NCI-H1105 treated with DMSO at 0.1 percent for 48 hours (cell line): ENCODE measurements around the gene LYAR.
"Not testable (repeated sequence)": the region's sequence is repeated elsewhere in the genome, so short reads cannot be mapped to it uniquely, and the experiment has no call there.

ENCODE experiments used
- DNase-seq: peaks from one replicate; lab custom pipeline; 2025; lab: John Stamatoyannopoulos, UW

The LYAR gene

GRCh38 chr4:4260185-4260751, 29.7 kb downstream of the LYAR start:
- DNase-seq, result no peak

- no peak for DNase-seq
Measured at GRCh38 chr4:4259484-4260100, 30.4 kb downstream of the LYAR start.

- not testable (repeated sequence) for DNase-seq
Measured at GRCh38 chr4:4257705-4258104, 32.2 kb downstream of the LYAR start.

GRCh38 chr4:4256799-4257198, 33.2 kb downstream of the LYAR start:
- no peak for DNase-seq

- no peak for DNase-seq
Measured at GRCh38 chr4:4254666-4255065, 35.3 kb downstream of the LYAR start.

GRCh38 chr4:4254199-4254598, 35.8 kb downstream of the LYAR start:
- DNase-seq, result no peak

GRCh38 chr4:4249866-4250265, 40.1 kb downstream of the LYAR start:
- no peak for DNase-seq

GRCh38 chr4:4249342-4249741, 40.6 kb downstream of the LYAR start:
- not testable (repeated sequence) for DNase-seq

GRCh38 chr4:4248885-4249203, 41.1 kb downstream of the LYAR start:
- no peak for DNase-seq

- DNase-seq, result peak; percentile 72
Measured at GRCh38 chr4:4248029-4248884, 41.7 kb downstream of the LYAR start, which contains the start of gene TMEM128. Gene TMEM128 (minus strand): TSS chr4:4248223. CDS start chr4:4248202, 21 bp downstream.

GRCh38 chr4:4247696-4248028, 42.3 kb downstream of the LYAR start:
- no peak for DNase-seq

GRCh38 chr4:4245172-4245571, 44.8 kb downstream of the LYAR start:
- no peak for DNase-seq

GRCh38 chr4:4239551-4239950, 50.4 kb downstream of the LYAR start:
- not testable (repeated sequence) for DNase-seq

GRCh38 chr4:4233610-4234009, 56.3 kb downstream of the LYAR start:
- DNase-seq, result no peak

GRCh38 chr4:4228356-4228668, 61.6 kb downstream of the LYAR start:
- DNase-seq, result no peak

- no peak for DNase-seq
Measured at GRCh38 chr4:4227510-4228355, 62.2 kb downstream of the LYAR start.

- DNase-seq, result no peak
Measured at GRCh38 chr4:4226606-4227438, 63.1 kb downstream of the LYAR start, which contains the start of gene OTOP1. Gene OTOP1 (minus strand): TSS chr4:4226929. CDS start chr4:4226864, 65 bp downstream.

GRCh38 chr4:4225915-4226605, 63.9 kb downstream of the LYAR start:
- DNase-seq, result no peak
